HEK293 (cell line): ENCODE measurements around the gene LGR5.

Experiments used
- CTCF ChIA-PET: fragments of 350-600 bp; formaldehyde crosslinking; extraction: SDS; loops from one replicate; lab custom pipeline; 2021; ENCODE audit warnings: antibody characterized with exemption; lab: Yijun Ruan, JAX
- POLR2A ChIA-PET: fragments of 300-600 bp; formaldehyde crosslinking; extraction: SDS; loops from one replicate; lab custom pipeline; 2020; ENCODE audit warnings: antibody characterized with exemption, inconsistent platforms; lab: Yijun Ruan, JAX
- H3K27ac ChIP-seq: fragments of 200-500 bp; sonication (Bioruptor generic); 2 replicates; pipeline ENCODE4 v1.5.1; 2014; ENCODE audit warnings: low read depth, low read length, control low read depth, inconsistent platforms; ENCODE audit errors: extremely low read depth
- H3K36me3 ChIP-seq, 2 experiments: fragments of 200-500 bp in 1 of 2; sonication (Bioruptor generic) in 1 of 2; 1 replicate in 1 of 2; 2 replicates in 1 of 2; pipeline ENCODE4 v1.5.1; 2014 to 2017; ENCODE audit warnings: inconsistent platforms in 2 of 2, low read length in 2 of 2; ENCODE audit not compliant: control insufficient read depth in 2 of 2, insufficient read depth in 1 of 2
- H3K4me1 ChIP-seq: fragments of 200-500 bp; sonication (Bioruptor generic); 2 replicates; pipeline ENCODE4 v1.5.1; 2014; ENCODE audit warnings: mild to moderate bottlenecking, low read length, inconsistent platforms; ENCODE audit not compliant: control insufficient read depth, insufficient read depth
- H3K4me3 ChIP-seq: 2 replicates; pipeline ENCODE4 v1.5.1; 2011; ENCODE audit warnings: low read depth, mild to moderate bottlenecking, control low read depth, low read length, moderate library complexity
- H3K9me3 ChIP-seq: fragments of 200-500 bp; sonication (Bioruptor generic); 2 replicates; pipeline ENCODE4 v1.5.1; 2014; ENCODE audit warnings: low read depth, low read length, inconsistent platforms; ENCODE audit not compliant: control insufficient read depth, insufficient read depth
- CTCF ChIP-seq: fragments of 450-650 bp; formaldehyde crosslinking; IDR thresholded peaks from 2 replicates; pipeline ENCODE4 v1.5.1; 2016; ENCODE audit warnings: missing biosample characterization, missing genetic modification characterization
- MEIS1 ChIP-seq: sonication (generic); formaldehyde crosslinking; IDR thresholded peaks from 2 replicates; pipeline ENCODE4 v1.8.1; 2022; ENCODE audit warnings: missing genetic modification reagents, mild to moderate bottlenecking, borderline replicate concordance
- WT1 ChIP-seq: fragments of 450-650 bp; formaldehyde crosslinking; IDR thresholded peaks from 2 replicates; pipeline ENCODE4 v1.5.1; 2016; ENCODE audit warnings: missing biosample characterization, missing genetic modification characterization
- YY1 ChIP-seq: fragments of 450-650 bp; formaldehyde crosslinking; IDR thresholded peaks from 2 replicates; pipeline ENCODE4 v1.5.1; 2018; ENCODE audit warnings: missing biosample characterization, missing genetic modification characterization
- ZBTB11 ChIP-seq: fragments of 450-650 bp; formaldehyde crosslinking; conservative IDR thresholded peaks from 2 replicates; pipeline ENCODE4 v1.5.1; 2016; ENCODE audit warnings: low read depth, missing biosample characterization, missing genetic modification characterization
- ZBTB20 ChIP-seq: fragments of 450-650 bp; formaldehyde crosslinking; IDR thresholded peaks from 2 replicates; pipeline ENCODE4 v1.5.1; 2016; ENCODE audit warnings: missing biosample characterization, missing genetic modification characterization
- ZBTB49 ChIP-seq: fragments of 450-650 bp; formaldehyde crosslinking; IDR thresholded peaks from 2 replicates; pipeline ENCODE4 v1.5.1; 2016; ENCODE audit warnings: missing biosample characterization, missing genetic modification characterization, low read depth
- ZFHX2 ChIP-seq: fragments of 450-650 bp; formaldehyde crosslinking; conservative IDR thresholded peaks from 2 replicates; pipeline ENCODE4 v1.5.1; 2016; ENCODE audit warnings: missing biosample characterization, missing genetic modification characterization
- ZFP69B ChIP-seq: fragments of 450-650 bp; formaldehyde crosslinking; IDR thresholded peaks from 2 replicates; pipeline ENCODE4 v1.5.1; 2016; ENCODE audit warnings: missing biosample characterization, missing genetic modification characterization
- ZNF2 ChIP-seq: fragments of 450-650 bp; formaldehyde crosslinking; IDR thresholded peaks from 2 replicates; pipeline ENCODE4 v1.5.1; 2016; ENCODE audit warnings: missing biosample characterization, missing genetic modification characterization
- ZNF221 ChIP-seq: fragments of 450-650 bp; formaldehyde crosslinking; IDR thresholded peaks from 2 replicates; pipeline ENCODE4 v1.5.1; 2017; ENCODE audit warnings: missing biosample characterization, missing genetic modification characterization, borderline replicate concordance
- ZNF335 ChIP-seq: fragments of 450-650 bp; formaldehyde crosslinking; conservative IDR thresholded peaks from 2 replicates; pipeline ENCODE4 v1.5.1; 2016; ENCODE audit warnings: missing biosample characterization, missing genetic modification characterization
- ZNF558 ChIP-seq: fragments of 450-650 bp; formaldehyde crosslinking; IDR thresholded peaks from 2 replicates; pipeline ENCODE4 v1.5.1; 2016; ENCODE audit warnings: missing biosample characterization, missing genetic modification characterization
- ZNF654 ChIP-seq: fragments of 450-650 bp; formaldehyde crosslinking; IDR thresholded peaks from 2 replicates; pipeline ENCODE4 v1.5.1; 2016; ENCODE audit warnings: low read depth, missing biosample characterization, missing genetic modification characterization
- ZSCAN16 ChIP-seq: fragments of 450-650 bp; formaldehyde crosslinking; IDR thresholded peaks from 2 replicates; pipeline ENCODE4 v1.5.1; 2016; ENCODE audit warnings: missing biosample characterization, missing genetic modification characterization
- ZSCAN5A ChIP-seq: fragments of 450-650 bp; formaldehyde crosslinking; IDR thresholded peaks from 2 replicates; pipeline ENCODE4 v1.5.1; 2016; ENCODE audit warnings: missing biosample characterization, missing genetic modification characterization
- TF ChIP-seq, protein P1 (sequence below): fragments of 450-650 bp; formaldehyde crosslinking; IDR thresholded peaks from 2 replicates; pipeline ENCODE4 v1.5.1; 2017; ENCODE audit warnings: missing biosample characterization, mild to moderate bottlenecking, missing genetic modification characterization, moderate library complexity

Gene LGR5

DNA sequence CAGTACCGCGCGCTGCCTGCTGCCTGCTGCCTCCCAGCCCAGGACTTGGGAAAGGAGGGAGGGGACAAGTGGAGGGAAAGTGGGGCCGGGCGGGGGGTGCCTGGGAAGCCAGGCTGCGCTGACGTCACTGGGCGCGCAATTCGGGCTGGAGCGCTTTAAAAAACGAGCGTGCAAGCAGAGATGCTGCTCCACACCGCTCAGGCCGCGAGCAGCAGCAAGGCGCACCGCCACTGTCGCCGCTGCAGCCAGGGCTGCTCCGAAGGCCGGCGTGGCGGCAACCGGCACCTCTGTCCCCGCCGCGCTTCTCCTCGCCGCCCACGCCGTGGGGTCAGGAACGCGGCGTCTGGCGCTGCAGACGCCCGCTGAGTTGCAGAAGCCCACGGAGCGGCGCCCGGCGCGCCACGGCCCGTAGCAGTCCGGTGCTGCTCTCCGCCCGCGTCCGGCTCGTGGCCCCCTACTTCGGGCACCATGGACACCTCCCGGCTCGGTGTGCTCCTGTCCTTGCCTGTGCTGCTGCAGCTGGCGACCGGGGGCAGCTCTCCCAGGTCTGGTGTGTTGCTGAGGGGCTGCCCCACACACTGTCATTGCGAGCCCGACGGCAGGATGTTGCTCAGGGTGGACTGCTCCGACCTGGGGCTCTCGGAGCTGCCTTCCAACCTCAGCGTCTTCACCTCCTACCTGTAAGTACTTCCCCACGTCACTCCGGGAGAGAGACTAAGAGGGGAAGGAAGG is at the start of gene LGR5 (continued):
- TF ChIP-seq ZFHX2 (tag by site-specific recombination), result peak; percentile 64
- TF ChIP-seq, protein P1, sequence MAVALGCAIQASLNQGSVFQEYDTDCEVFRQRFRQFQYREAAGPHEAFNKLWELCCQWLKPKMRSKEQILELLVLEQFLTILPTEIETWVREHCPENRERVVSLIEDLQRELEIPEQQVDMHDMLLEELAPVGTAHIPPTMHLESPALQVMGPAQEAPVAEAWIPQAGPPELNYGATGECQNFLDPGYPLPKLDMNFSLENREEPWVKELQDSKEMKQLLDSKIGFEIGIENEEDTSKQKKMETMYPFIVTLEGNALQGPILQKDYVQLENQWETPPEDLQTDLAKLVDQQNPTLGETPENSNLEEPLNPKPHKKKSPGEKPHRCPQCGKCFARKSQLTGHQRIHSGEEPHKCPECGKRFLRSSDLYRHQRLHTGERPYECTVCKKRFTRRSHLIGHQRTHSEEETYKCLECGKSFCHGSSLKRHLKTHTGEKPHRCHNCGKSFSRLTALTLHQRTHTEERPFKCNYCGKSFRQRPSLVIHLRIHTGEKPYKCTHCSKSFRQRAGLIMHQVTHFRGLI (tag by site-specific recombination), result 0 out of 2 replicates have a peak, but pooled peaks have one; percentile 24
- TF ChIP-seq ZNF335 (tag by site-specific recombination), result peak; percentile 93
- peak; percentile 10; the same call in 1 of the 2 replicates for TF ChIP-seq ZSCAN5A
- TF ChIP-seq ZBTB20, result peak; percentile 32; the same call in 1 of the 2 replicates
- no peak for TF ChIP-seq ZBTB49 (tag by site-specific recombination)
- TF ChIP-seq ZSCAN16, result 0 out of 2 replicates have a peak, but pooled peaks have one; percentile 21
- 0 out of 2 replicates have a peak, but pooled peaks have one; percentile 8 for TF ChIP-seq ZNF2
- TF ChIP-seq MEIS1 (CRISPR knock-in tag), result no peak
- peak; percentile 86; the same call in 1 of the 2 replicates for TF ChIP-seq ZFP69B
- no peak for TF ChIP-seq YY1 (tag by site-specific recombination)
- TF ChIP-seq WT1, result peak; percentile 27; the same call in 1 of the 2 replicates

GRCh38 chr12:71392521-71393145 is 47.0 kb upstream of the LGR5 start:
- Histone ChIP-seq H3K36me3 (no peaks in the 10 kb centered on the region), H3K4me1 (no peaks in the 10 kb centered on the region), H3K9me3 (no peaks in the 10 kb centered on the region), H3K27ac (no peak overlapping the region), H3K4me3 (no peak overlapping the region)
- 0 out of 2 replicates have a peak, but pooled peaks have one; percentile 7 for TF ChIP-seq ZBTB11
- TF ChIP-seq ZNF221 (tag by site-specific recombination), result no peak
- TF ChIP-seq ZNF558, result peak; percentile 64; the same call in 1 of the 2 replicates
- TF ChIP-seq ZNF654 (tag by site-specific recombination), result peak; percentile 78
- TF ChIP-seq CTCF (tag by site-specific recombination), result peak; percentile 21; the same call in 1 of the 2 replicates
- ChIA-PET CTCF (interaction anchor here (0.6 to 3.0 kb wide), 28 partner anchors 9 to 878 kb away, joined by 3 to 25 read pairs (median 4); no protein-coding TSS in a partner anchor), POLR2A (no interaction called here)
